K562 (cell line): ENCODE measurements around the gene MDC1. TPM values are rescaled to one million over a fixed set of nuclear protein-coding genes. Genes with fewer than 3 reads are reported as not detected.
"Not testable (repeated sequence)": the region's sequence is repeated elsewhere in the genome, so short reads cannot be mapped to it uniquely, and the experiment has no call there.

Experiments used
- HDAC1 ChIP-seq, 2 experiments: fragments of 450-650 bp; IDR thresholded peaks; 2 replicates each; pipeline ENCODE4 v1.6.1; 2016 to 2017; ENCODE audit warnings: inconsistent platforms in 1 of 2, mild to moderate bottlenecking in 1 of 2, moderate library complexity in 1 of 2
- NBN ChIP-seq: fragments of 450-650 bp; IDR thresholded peaks from 2 replicates; pipeline ENCODE4 v1.6.1; 2016; ENCODE audit warnings: low read depth, mild to moderate bottlenecking
- NFRKB ChIP-seq: fragments of 450-650 bp; IDR thresholded peaks from 2 replicates; pipeline ENCODE4 v1.6.1; 2016; ENCODE audit warnings: low read depth
- NR4A1 ChIP-seq, 2 experiments: fragments of 250-450 bp in 1 of 2; fragments of 450-650 bp in 1 of 2; sonication (Bioruptor Pico) in 1 of 2; IDR thresholded peaks; 2 replicates each; pipeline versions ENCODE4 v1.4.0 to v1.6.1; 2016 to 2020; ENCODE audit warnings: mild to moderate bottlenecking in 2 of 2, missing compliant biosample characterization in 1 of 2, missing genetic modification characterization in 1 of 2, moderate library complexity in 1 of 2
- POLR2A ChIP-seq: fragments of 450-650 bp; conservative IDR thresholded peaks from 2 replicates; pipeline ENCODE4 v1.6.1; 2016
- POLR2G ChIP-seq: fragments of 200-400 bp; formaldehyde crosslinking; IDR thresholded peaks from 2 replicates; pipeline ENCODE4 v1.6.1; 2017; ENCODE audit warnings: low read depth, mild to moderate bottlenecking, antibody characterized with exemption, low read length, moderate library complexity
- STAT5A ChIP-seq: IDR thresholded peaks from 2 replicates; pipeline ENCODE4 v1.6.1; 2012; ENCODE audit warnings: low read length, inconsistent platforms, borderline replicate concordance
- ZFX ChIP-seq: sonication (generic); formaldehyde crosslinking; IDR thresholded peaks from 2 replicates; pipeline ENCODE4 v1.8.0; 2022; ENCODE audit warnings: mild to moderate bottlenecking, missing genetic modification reagents, moderate library complexity
- ZNF174 ChIP-seq: fragments of 250-450 bp; sonication (Bioruptor Pico); IDR thresholded peaks from 2 replicates; pipeline ENCODE4 v1.4.0; 2020; ENCODE audit warnings: mild to moderate bottlenecking
- ZNF592 ChIP-seq: fragments of 450-650 bp; IDR thresholded peaks from 2 replicates; pipeline ENCODE4 v1.6.1; 2017; ENCODE audit warnings: antibody characterized with exemption, mild to moderate bottlenecking
- polyA plus RNA-seq, 8 experiments: library from polyadenylated mRNA; depleted of rRNA in 4 of 8; stranded (reverse) in 5 of 8; unstranded in 3 of 8; fragments of >200 nt; fragmentation: Nextera tagmentation in 2 of 8; fragmentation: Illumina TruSeq in 1 of 8; extraction: Ambion mirVana in 2 of 8; extraction: Trizol in 1 of 8; gene quantifications; 2 replicates each; pipeline versions ENCODE4 v1.2.1 to v1.2.3, GENCODE V29; 2011 to 2014; ENCODE audit warnings: inconsistent platforms in 1 of 8, missing spikeins in 1 of 8
- total RNA-seq, 7 experiments: library from RNA; depleted of rRNA in 6 of 7; stranded (reverse); fragments of >200 nt in 6 of 7; fragmentation: Illumina TruSeq in 2 of 7; extraction: Trizol in 2 of 7; gene quantifications; 2 replicates each; pipeline versions ENCODE4 v1.2.1 to v1.2.3, GENCODE V29; 2011 to 2021; ENCODE audit warnings: low replicate concordance in 1 of 7
- TF ChIP-seq, protein P1 (sequence below), 2 experiments: fragments of 450-650 bp; IDR thresholded peaks; 2 replicates each; pipeline ENCODE4 v1.6.1; 2018; ENCODE audit warnings: mild to moderate bottlenecking in 2 of 2, low read depth in 1 of 2; ENCODE audit not compliant: partially characterized antibody in 2 of 2
- TF ChIP-seq, protein P2 (sequence below), 3 experiments: fragments of 200-800 bp in 1 of 3; fragments of 250-450 bp in 1 of 3; fragments of 450-650 bp in 1 of 3; sonication (Bioruptor Pico) in 1 of 3; sonication (Bioruptor generic) in 1 of 3; formaldehyde crosslinking in 1 of 3; IDR thresholded peaks; 2 replicates each; pipeline versions ENCODE4 v1.6.1 to v1.8.0; 2016 to 2022; ENCODE audit warnings: mild to moderate bottlenecking in 2 of 3, missing genetic modification characterization in 2 of 3, missing compliant biosample characterization in 1 of 3, moderate library complexity in 1 of 3

The MDC1 gene
- total and polyA plus RNA-seq, 9 of the 15 experiments (the other 6 are each of a cell fraction or from before 2014, with no cell fraction given), result 8.2 to 114 (median 20.0) TPM

GRCh38 chr6:30717845-30718720 is 1.0 kb upstream of the MDC1 start (continued):
- TF ChIP-seq STAT5A (0 out of 2 replicates have a peak, but pooled peaks have one; percentile 5), ZFX (CRISPR knock-in tag) (peak; percentile 44), HDAC1 (IDR thresholded peaks at IDR 0.05) (0 out of 4 replicates have a peak, but pooled peaks of 1 of the 2 experiments have one; percentile 11), NBN (peak; percentile 12; the same call in 1 of the 2 replicates), NR4A1 (tag; IDR thresholded peaks at IDR 0.05) (peak; percentile 30; the same call in 1 of the 2 replicates), POLR2A (peak; percentile 10; the same call in 1 of the 2 replicates), ZNF592 (peak; percentile 31; the same call in 1 of the 2 replicates), NFRKB (peak; percentile 6), POLR2G (peak; percentile 14; the same call in 1 of the 2 replicates), ZNF174 (CRISPR knock-in tag) (peak; percentile 58; the same call in 1 of the 2 replicates)
- TF ChIP-seq, protein P1, sequence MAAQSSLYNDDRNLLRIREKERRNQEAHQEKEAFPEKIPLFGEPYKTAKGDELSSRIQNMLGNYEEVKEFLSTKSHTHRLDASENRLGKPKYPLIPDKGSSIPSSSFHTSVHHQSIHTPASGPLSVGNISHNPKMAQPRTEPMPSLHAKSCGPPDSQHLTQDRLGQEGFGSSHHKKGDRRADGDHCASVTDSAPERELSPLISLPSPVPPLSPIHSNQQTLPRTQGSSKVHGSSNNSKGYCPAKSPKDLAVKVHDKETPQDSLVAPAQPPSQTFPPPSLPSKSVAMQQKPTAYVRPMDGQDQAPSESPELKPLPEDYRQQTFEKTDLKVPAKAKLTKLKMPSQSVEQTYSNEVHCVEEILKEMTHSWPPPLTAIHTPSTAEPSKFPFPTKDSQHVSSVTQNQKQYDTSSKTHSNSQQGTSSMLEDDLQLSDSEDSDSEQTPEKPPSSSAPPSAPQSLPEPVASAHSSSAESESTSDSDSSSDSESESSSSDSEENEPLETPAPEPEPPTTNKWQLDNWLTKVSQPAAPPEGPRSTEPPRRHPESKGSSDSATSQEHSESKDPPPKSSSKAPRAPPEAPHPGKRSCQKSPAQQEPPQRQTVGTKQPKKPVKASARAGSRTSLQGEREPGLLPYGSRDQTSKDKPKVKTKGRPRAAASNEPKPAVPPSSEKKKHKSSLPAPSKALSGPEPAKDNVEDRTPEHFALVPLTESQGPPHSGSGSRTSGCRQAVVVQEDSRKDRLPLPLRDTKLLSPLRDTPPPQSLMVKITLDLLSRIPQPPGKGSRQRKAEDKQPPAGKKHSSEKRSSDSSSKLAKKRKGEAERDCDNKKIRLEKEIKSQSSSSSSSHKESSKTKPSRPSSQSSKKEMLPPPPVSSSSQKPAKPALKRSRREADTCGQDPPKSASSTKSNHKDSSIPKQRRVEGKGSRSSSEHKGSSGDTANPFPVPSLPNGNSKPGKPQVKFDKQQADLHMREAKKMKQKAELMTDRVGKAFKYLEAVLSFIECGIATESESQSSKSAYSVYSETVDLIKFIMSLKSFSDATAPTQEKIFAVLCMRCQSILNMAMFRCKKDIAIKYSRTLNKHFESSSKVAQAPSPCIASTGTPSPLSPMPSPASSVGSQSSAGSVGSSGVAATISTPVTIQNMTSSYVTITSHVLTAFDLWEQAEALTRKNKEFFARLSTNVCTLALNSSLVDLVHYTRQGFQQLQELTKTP (IDR thresholded peaks at IDR 0.05; ENCODE audit: low read depth in 1 of 2, partially characterized antibody in 2 of 2), result peak in 1 of 2 experiments; percentile 50
- TF ChIP-seq NR4A1 (CRISPR knock-in tag; IDR thresholded peaks at IDR 0.05), result not testable (repeated sequence)
- TF ChIP-seq, protein P2, sequence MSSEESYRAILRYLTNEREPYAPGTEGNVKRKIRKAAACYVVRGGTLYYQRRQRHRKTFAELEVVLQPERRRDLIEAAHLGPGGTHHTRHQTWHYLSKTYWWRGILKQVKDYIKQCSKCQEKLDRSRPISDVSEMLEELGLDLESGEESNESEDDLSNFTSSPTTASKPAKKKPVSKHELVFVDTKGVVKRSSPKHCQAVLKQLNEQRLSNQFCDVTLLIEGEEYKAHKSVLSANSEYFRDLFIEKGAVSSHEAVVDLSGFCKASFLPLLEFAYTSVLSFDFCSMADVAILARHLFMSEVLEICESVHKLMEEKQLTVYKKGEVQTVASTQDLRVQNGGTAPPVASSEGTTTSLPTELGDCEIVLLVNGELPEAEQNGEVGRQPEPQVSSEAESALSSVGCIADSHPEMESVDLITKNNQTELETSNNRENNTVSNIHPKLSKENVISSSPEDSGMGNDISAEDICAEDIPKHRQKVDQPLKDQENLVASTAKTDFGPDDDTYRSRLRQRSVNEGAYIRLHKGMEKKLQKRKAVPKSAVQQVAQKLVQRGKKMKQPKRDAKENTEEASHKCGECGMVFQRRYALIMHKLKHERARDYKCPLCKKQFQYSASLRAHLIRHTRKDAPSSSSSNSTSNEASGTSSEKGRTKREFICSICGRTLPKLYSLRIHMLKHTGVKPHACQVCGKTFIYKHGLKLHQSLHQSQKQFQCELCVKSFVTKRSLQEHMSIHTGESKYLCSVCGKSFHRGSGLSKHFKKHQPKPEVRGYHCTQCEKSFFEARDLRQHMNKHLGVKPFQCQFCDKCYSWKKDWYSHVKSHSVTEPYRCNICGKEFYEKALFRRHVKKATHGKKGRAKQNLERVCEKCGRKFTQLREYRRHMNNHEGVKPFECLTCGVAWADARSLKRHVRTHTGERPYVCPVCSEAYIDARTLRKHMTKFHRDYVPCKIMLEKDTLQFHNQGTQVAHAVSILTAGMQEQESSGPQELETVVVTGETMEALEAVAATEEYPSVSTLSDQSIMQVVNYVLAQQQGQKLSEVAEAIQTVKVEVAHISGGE (CRISPR knock-in tag; IDR thresholded peaks at IDR 0.05), result peak in 1 of 3 experiments; percentile 29; a peak in 1 of 6 replicates
